ENCODE results near the gene PAX8. TPM values are rescaled to one million over a fixed set of nuclear protein-coding genes. Genes with fewer than 3 reads are reported as not detected.
A peak's percentile ranks its signal among the peaks of the same experiment; 100 is the strongest.

The PAX8 gene
- total and polyA plus RNA-seq, 2 of the 13 experiments (the other 11 are each of a cell fraction or from before 2014, with no cell fraction given), result 1.5 to 8.8 TPM

GRCh38 chr2:113232740-113233139 is 46.0 kb downstream of the PAX8 start:
- in situ Hi-C loops (cut with HindIII; ENCODE audit: extremely low pct_ligation_motif_present, low pct_unique_long_range_greater_than_20kb) (no loop called here), intact Hi-C loops (cut with micrococcal nuclease; ENCODE audit: unreplicated experiment) (loop anchor here (2.0 kb wide), 2 partner anchors 14 to 28 kb away; no protein-coding TSS in a partner anchor)
- Histone ChIP-seq H3K27me3 (ENCODE audit: control insufficient read depth in 1 of 2, insufficient read depth in 2 of 2, low read length in 2 of 2) (0 out of 5 replicates have a peak, but pooled peaks cover 0 to 5% of the 10 kb centered on the region in 2 experiments), H4K20me1 (ENCODE audit: insufficient read depth, low read length) (no peaks in the 10 kb centered on the region), H3K4me3 (replicated peaks in 1 of 3; ENCODE audit: insufficient read depth in 1 of 3, low read depth in 2 of 3, low read length in 3 of 3) (no peak overlapping the region), H3K9me3 (ENCODE audit: low read length) (no peaks in the 10 kb centered on the region), H3K9ac (ENCODE audit: insufficient read depth, low read depth, low read length) (no peak overlapping the region), H3K4me2 (ENCODE audit: low read depth, low read length) (no peak overlapping the region), H2AFZ (ENCODE audit: low read length) (no peak overlapping the region), H3K36me3 (replicated peaks in 1 of 2; ENCODE audit: control insufficient read depth in 1 of 2, insufficient read depth in 2 of 2, low read length in 2 of 2) (no peaks in the 10 kb centered on the region), H3K79me2 (ENCODE audit: insufficient read depth, low read length) (no peaks in the 10 kb centered on the region), H3K4me1 (ENCODE audit: insufficient read depth, low read length) (peaks cover 54% of the 10 kb centered on the region), H3K27ac (ENCODE audit: extremely low read length, insufficient read depth, low read length) (no peak overlapping the region)
- FAIRE-seq (no peak), DNase-seq (ENCODE audit: low spot score) (no peak), ATAC-seq (peak; percentile 41; the same call in 2 of the 3 replicates)
- POLR2A ChIA-PET, result interaction anchor here (1.9 to 2.6 kb wide), 2 partner anchors 12 to 13 kb away, joined by 10 to 19 read pairs; no protein-coding TSS in a partner anchor
- WGBS (ENCODE audit: low lambda C conversion rate), result 56% methylated on average over 6 of the region's 6 CpGs
- CTCF ChIA-PET (ENCODE audit: low intra/inter-chr PET ratio, low total read pairs), result no interaction called here
- no TSS peak for BruUV-seq (replicated peaks)
- TF ChIP-seq, protein P1, sequence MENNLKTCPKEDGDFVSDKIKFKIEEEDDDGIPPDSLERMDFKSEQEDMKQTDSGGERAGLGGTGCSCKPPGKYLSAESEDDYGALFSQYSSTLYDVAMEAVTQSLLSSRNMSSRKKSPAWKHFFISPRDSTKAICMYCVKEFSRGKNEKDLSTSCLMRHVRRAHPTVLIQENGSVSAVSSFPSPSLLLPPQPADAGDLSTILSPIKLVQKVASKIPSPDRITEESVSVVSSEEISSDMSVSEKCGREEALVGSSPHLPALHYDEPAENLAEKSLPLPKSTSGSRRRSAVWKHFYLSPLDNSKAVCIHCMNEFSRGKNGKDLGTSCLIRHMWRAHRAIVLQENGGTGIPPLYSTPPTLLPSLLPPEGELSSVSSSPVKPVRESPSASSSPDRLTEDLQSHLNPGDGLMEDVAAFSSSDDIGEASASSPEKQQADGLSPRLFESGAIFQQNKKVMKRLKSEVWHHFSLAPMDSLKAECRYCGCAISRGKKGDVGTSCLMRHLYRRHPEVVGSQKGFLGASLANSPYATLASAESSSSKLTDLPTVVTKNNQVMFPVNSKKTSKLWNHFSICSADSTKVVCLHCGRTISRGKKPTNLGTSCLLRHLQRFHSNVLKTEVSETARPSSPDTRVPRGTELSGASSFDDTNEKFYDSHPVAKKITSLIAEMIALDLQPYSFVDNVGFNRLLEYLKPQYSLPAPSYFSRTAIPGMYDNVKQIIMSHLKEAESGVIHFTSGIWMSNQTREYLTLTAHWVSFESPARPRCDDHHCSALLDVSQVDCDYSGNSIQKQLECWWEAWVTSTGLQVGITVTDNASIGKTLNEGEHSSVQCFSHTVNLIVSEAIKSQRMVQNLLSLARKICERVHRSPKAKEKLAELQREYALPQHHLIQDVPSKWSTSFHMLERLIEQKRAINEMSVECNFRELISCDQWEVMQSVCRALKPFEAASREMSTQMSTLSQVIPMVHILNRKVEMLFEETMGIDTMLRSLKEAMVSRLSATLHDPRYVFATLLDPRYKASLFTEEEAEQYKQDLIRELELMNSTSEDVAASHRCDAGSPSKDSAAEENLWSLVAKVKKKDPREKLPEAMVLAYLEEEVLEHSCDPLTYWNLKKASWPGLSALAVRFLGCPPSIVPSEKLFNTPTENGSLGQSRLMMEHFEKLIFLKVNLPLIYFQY (CRISPR knock-in tag; IDR thresholded peaks at IDR 0.05; ENCODE audit: borderline replicate concordance), result no peak
- TF ChIP-seq MLXIP (CRISPR knock-in tag; IDR thresholded peaks at IDR 0.05; ENCODE audit: borderline replicate concordance) (no peak), MTA1 (CRISPR knock-in tag; IDR thresholded peaks at IDR 0.05; ENCODE audit: borderline replicate concordance) (no peak), SPEN (CRISPR knock-in tag; IDR thresholded peaks at IDR 0.05; ENCODE audit: low read depth) (no peak), HNRNPK (IDR thresholded peaks at IDR 0.05; ENCODE audit: low read depth, low read length, poor library complexity, severe bottlenecking) (peak; percentile 70), CEBPG (CRISPR knock-in tag; IDR thresholded peaks at IDR 0.05) (peak; percentile 36; the same call in 1 of the 2 replicates), ZNF607 (CRISPR knock-in tag; IDR thresholded peaks at IDR 0.05; ENCODE audit: borderline replicate concordance) (no peak), KMT2A (CRISPR knock-in tag; IDR thresholded peaks at IDR 0.05) (no peak), NRL (CRISPR knock-in tag; IDR thresholded peaks at IDR 0.05; ENCODE audit: borderline replicate concordance) (no peak), PCBP1 (IDR thresholded peaks at IDR 0.05; ENCODE audit: borderline replicate concordance, low read depth, low read length) (0 out of 2 replicates have a peak, but pooled peaks have one; percentile 58), SP5 (CRISPR knock-in tag; IDR thresholded peaks at IDR 0.05; ENCODE audit: borderline replicate concordance, low read depth) (no peak), ZNF792 (CRISPR knock-in tag; IDR thresholded peaks at IDR 0.05) (no peak), ZNF704 (CRISPR knock-in tag; IDR thresholded peaks at IDR 0.05; ENCODE audit: borderline replicate concordance) (no peak), MTF2 (CRISPR knock-in tag; IDR thresholded peaks at IDR 0.05; ENCODE audit: borderline replicate concordance) (no peak)
- TF ChIP-seq, protein P2, sequence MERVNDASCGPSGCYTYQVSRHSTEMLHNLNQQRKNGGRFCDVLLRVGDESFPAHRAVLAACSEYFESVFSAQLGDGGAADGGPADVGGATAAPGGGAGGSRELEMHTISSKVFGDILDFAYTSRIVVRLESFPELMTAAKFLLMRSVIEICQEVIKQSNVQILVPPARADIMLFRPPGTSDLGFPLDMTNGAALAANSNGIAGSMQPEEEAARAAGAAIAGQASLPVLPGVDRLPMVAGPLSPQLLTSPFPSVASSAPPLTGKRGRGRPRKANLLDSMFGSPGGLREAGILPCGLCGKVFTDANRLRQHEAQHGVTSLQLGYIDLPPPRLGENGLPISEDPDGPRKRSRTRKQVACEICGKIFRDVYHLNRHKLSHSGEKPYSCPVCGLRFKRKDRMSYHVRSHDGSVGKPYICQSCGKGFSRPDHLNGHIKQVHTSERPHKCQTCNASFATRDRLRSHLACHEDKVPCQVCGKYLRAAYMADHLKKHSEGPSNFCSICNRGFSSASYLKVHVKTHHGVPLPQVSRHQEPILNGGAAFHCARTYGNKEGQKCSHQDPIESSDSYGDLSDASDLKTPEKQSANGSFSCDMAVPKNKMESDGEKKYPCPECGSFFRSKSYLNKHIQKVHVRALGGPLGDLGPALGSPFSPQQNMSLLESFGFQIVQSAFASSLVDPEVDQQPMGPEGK (CRISPR knock-in tag; IDR thresholded peaks at IDR 0.05), result no peak
